Thymus (tissue), 11 donors: Measurements from ENCODE around the gene ARHGAP28. TPM values are rescaled to one million over a fixed set of nuclear protein-coding genes. Genes with fewer than 3 reads are reported as not detected.

Experiments
- DNase-seq, 9 donors: peaks; one replicate each; pipeline ENCODE4 v3.0.0-alpha.2; 2013; ENCODE audit warnings: low spot score in 9 of 9, low read depth in 6 of 9, missing footprints in 1 of 9
- H3K27ac ChIP-seq, 2 donors: one replicate each; pipeline ENCODE4 v1.5.1; 2013; ENCODE audit warnings: control low read depth in 1 of 2, low read depth in 1 of 2, low read length in 1 of 2, mild to moderate bottlenecking in 1 of 2, moderate library complexity in 1 of 2
- H3K27me3 ChIP-seq, 2 donors: one replicate each; pipeline ENCODE4 v1.5.1; 2013; ENCODE audit warnings: low read length in 1 of 2; ENCODE audit not compliant: control insufficient read depth in 2 of 2, insufficient read depth in 1 of 2
- H3K36me3 ChIP-seq, 2 donors: one replicate each; pipeline ENCODE4 v1.5.1; 2013; ENCODE audit warnings: low read length in 1 of 2, mild to moderate bottlenecking in 1 of 2, moderate library complexity in 1 of 2; ENCODE audit not compliant: control insufficient read depth in 2 of 2, insufficient read depth in 2 of 2
- H3K4me1 ChIP-seq, 2 donors: one replicate each; pipeline ENCODE4 v1.5.1; 2013; ENCODE audit warnings: low read length in 2 of 2; ENCODE audit not compliant: control insufficient read depth in 2 of 2, insufficient read depth in 2 of 2
- H3K4me3 ChIP-seq, 2 donors: one replicate each; pipeline ENCODE4 v1.5.1; 2013; ENCODE audit warnings: low read length in 2 of 2, control low read depth in 1 of 2, mild to moderate bottlenecking in 1 of 2
- H3K9me3 ChIP-seq, 2 donors: one replicate each; pipeline ENCODE4 v1.5.1; 2013; ENCODE audit warnings: low read length in 1 of 2, mild to moderate bottlenecking in 1 of 2; ENCODE audit not compliant: control insufficient read depth in 2 of 2, insufficient read depth in 1 of 2
- WGBS: extraction: QIAGEN DNeasy Blood & Tissue Kit; methylation state at CpG from one replicate; pipeline ENCODE4 v1.1.7; 2013; 5-methylcytosine and 5-hydroxymethylcytosine counted together
- polyA plus RNA-seq: library from polyadenylated mRNA; stranded (reverse); fragments of 200-250 nt; gene quantifications from one replicate; pipeline ENCODE4 v1.2.3, GENCODE V29; 2013
- total RNA-seq: library from RNA; stranded (reverse); fragments of 120-200 nt; gene quantifications from one replicate; pipeline ENCODE4 v1.2.4, GENCODE V29; 2013
- donor health status: healthy.

The ARHGAP28 gene
- total and polyA plus RNA-seq, 2 donors = 2.6 to 4.7 TPM

DNA sequence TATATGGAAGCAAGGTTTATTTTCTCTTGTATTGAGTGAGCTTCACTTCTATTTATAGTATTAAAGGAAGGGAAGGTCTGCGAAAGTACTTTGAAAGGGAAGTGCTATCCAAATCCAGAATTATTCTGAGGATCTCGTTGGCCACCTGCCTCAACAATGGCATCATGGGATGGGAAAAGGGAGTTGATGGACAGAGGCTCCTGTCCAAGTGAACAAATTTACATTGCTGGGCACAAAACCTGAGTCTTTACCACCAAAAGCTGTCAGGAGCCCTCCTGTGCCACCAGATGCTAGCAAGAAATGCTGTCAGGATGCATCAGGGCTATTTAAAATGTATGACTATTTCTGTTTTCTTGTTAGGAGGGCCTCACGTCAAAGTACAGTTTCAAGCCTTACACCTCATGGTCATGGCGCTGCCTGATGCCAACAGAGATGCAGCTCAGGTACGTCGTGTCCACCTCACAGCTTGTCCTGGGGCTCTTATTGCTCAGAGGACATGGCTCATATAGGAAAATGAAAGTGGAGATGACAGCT, 157.3 kb downstream of the ARHGAP28 start:
- H3K4me1 ChIP-seq = no peaks in the 10 kb centered on the region
- no peaks in the 10 kb centered on the region for H3K36me3 ChIP-seq
- no peaks in the 10 kb centered on the region for H3K9me3 ChIP-seq
- no peak overlapping the region for H3K27ac ChIP-seq
- WGBS = 80% methylated on average over 6 of the region's 6 CpGs
- no peaks in the 10 kb centered on the region for H3K27me3 ChIP-seq
- DNase-seq = no peak
- H3K4me3 ChIP-seq = no peak overlapping the region

DNA sequence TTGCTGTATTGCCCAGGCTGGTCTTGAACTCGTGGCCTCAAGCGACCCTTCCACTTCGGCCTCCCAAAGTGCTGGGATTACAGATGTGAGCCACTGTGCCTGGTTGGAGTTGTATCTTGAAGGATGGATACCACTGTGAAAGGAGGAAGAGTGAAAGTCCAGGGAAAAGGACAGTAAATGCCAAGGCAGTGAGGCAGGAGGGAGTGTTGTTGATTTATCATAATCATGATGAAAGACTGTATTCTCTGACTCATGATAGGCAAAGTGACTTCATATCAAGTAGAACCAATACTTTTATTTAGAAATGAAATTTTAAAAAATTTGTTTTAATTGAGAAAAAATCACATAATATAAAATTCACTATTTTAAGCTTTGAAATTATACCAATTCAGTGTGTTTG, 162.3 kb downstream of the ARHGAP28 start:
- Histone ChIP-seq H3K27me3 (no peaks in the 10 kb centered on the region), H3K36me3 (no peaks in the 10 kb centered on the region), H3K4me1 (no peaks in the 10 kb centered on the region), H3K4me3 (no peak overlapping the region), H3K27ac (no peak overlapping the region), H3K9me3 (no peaks in the 10 kb centered on the region)
- 98% methylated on average over 3 of the region's 3 CpGs for WGBS
- DNase-seq = no peak

- H3K27me3 ChIP-seq = no peaks in the 10 kb centered on the region
- no peaks in the 10 kb centered on the region for H3K4me1 ChIP-seq
- no peaks in the 10 kb centered on the region for H3K9me3 ChIP-seq
- H3K27ac ChIP-seq = no peak overlapping the region
- DNase-seq = no peak
- no peaks in the 10 kb centered on the region for H3K36me3 ChIP-seq
- H3K4me3 ChIP-seq = no peak overlapping the region
- 92% methylated on average over 3 of the region's 3 CpGs for WGBS
These were observed 171.9 kb downstream of the ARHGAP28 start for GRCh38 chr18:6901286-6901926.

GRCh38 chr18:6917072-6917471, 187.6 kb downstream of the ARHGAP28 start:
- Histone ChIP-seq H3K36me3 (no peaks in the 10 kb centered on the region), H3K27ac (no peak overlapping the region), H3K4me3 (no peak overlapping the region), H3K27me3 (no peaks in the 10 kb centered on the region), H3K4me1 (no peaks in the 10 kb centered on the region), H3K9me3 (peaks cover 0 to 3% of the 10 kb centered on the region in 2 donors)
- 96% methylated on average over 3 of the region's 3 CpGs for WGBS
- DNase-seq = no peak

DNA sequence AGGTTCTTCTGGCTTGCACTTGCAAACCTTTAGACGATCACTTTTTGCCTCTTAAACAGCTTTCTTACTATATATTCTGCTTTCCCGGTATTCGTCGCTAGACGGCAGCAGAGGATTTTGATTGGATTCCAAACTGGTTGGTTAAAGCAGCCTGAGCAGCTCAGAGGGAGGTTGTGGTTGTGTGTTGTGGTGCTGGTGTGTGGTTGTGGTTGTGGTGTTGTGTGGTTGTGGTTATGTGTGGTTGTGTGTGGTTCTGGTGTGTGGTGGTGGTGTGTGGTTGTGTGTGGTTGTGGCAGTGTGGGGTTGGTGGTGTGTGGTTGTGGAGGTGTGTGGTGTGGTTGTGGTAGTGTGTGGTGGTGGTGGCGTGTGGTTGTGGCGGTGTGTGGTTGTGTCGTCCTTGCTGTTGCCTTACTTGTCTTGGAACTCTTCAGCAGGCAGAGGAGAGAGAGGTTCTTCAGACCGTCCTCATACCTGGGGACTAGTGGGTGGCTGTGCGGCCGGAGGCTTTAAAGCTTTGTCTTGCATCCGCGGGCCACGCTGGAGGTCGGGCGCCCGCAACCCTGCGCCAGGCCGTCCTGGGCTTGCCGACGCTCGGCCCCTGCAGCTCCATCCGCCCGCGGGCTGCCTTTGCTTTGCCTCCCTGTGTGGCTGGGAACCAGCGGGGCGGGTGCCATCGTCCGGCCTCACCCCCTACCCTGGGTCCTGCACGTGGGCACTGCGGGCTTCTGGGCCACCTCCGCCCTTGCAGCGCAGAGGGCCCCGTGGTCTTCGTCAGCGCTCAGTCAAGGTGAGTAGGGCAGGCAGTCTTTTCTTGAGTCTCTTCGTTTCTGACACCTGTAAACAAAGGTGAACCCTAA, 190.8 kb downstream of the ARHGAP28 start:
- no peaks in the 10 kb centered on the region for H3K4me1 ChIP-seq
- 80% methylated on average over 37 of the region's 37 CpGs for WGBS
- H3K4me3 ChIP-seq = no peak overlapping the region
- no peak overlapping the region for H3K27ac ChIP-seq
- DNase-seq = peak in 5 of 9 donors; percentile 0 to 48 (median 14)
- H3K9me3 ChIP-seq = peaks cover 0 to 3% of the 10 kb centered on the region in 2 donors
- H3K27me3 ChIP-seq = no peaks in the 10 kb centered on the region
- H3K36me3 ChIP-seq = no peaks in the 10 kb centered on the region

- Histone ChIP-seq H3K27me3 (no peaks in the 10 kb centered on the region), H3K36me3 (no peaks in the 10 kb centered on the region), H3K4me1 (no peaks in the 10 kb centered on the region), H3K27ac (no peak overlapping the region), H3K4me3 (no peak overlapping the region), H3K9me3 (peaks cover 0 to 3% of the 10 kb centered on the region in 2 donors)
- no peak for DNase-seq
These were observed 192.1 kb downstream of the ARHGAP28 start for GRCh38 chr18:6921571-6921970.

DNA sequence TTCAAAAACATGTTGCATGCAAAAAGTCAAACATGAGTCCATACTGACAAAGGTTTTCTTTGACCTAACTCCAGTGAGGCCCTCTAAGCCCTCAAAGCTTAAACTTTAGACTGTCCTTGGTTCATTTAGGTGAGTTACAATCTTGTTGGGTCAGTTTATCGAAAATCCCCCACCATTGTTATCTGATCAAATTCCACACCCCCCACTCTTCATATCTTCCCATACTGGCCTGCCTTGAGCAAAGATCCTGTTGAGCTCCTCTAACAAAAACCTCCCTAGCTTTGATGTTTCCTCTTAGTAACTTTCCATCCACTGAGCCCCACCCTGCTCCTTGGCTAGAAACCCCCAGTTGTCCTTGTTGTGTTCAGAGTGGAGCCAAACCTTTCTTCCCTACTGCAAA, 193.7 kb downstream of the ARHGAP28 start:
- Histone ChIP-seq H3K27ac (no peak overlapping the region), H3K4me1 (no peaks in the 10 kb centered on the region), H3K4me3 (no peak overlapping the region), H3K36me3 (no peaks in the 10 kb centered on the region), H3K9me3 (peaks cover 0 to 3% of the 10 kb centered on the region in 2 donors), H3K27me3 (no peaks in the 10 kb centered on the region)
- no peak for DNase-seq
- 95% methylated on average over 1 of the region's 1 CpG for WGBS

DNA sequence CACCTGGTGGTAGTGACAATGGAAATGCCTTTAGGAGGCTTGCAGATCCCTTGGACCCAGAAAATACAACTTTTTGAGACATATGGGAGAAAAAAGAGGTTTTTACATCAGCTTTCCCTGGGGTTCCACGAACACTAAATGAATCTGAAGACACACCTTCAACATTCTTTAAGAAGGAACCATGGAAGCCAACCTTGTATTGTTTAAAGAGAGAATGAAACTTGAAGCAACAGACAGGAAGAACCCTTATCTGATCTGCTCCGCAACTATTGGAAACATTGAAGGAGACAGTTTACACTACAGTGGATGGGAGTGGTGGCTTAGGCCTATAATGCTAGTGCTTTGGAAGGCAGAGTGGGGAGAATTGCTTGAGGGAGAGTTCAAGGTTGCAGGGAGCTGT, 197.6 kb downstream of the ARHGAP28 start:
- 87% methylated on average over 2 of the region's 2 CpGs for WGBS
- Histone ChIP-seq H3K4me1 (no peaks in the 10 kb centered on the region), H3K4me3 (no peak overlapping the region), H3K9me3 (no peaks in the 10 kb centered on the region), H3K27ac (no peak overlapping the region), H3K36me3 (no peaks in the 10 kb centered on the region), H3K27me3 (no peaks in the 10 kb centered on the region)
- DNase-seq = no peak

GRCh38 chr18:6928359-6928758, 198.8 kb downstream of the ARHGAP28 start:
- Histone ChIP-seq H3K4me1 (no peaks in the 10 kb centered on the region), H3K9me3 (no peaks in the 10 kb centered on the region), H3K27me3 (no peaks in the 10 kb centered on the region), H3K4me3 (no peak overlapping the region), H3K27ac (no peak overlapping the region), H3K36me3 (no peaks in the 10 kb centered on the region)
- WGBS = 86% methylated on average over 11 of the region's 11 CpGs
- no peak for DNase-seq
